Activated B cell treated with CpG ODN at 0.5 μM for 24 hours (primary cell): Measurements from ENCODE around the gene GALNT9. TPM values are rescaled to one million over a fixed set of nuclear protein-coding genes. Genes with fewer than 3 reads are reported as not detected.

ENCODE experiments used
- ATAC-seq: fragments of 200-7000 bp; cut with Tn5 transposase; one replicate; pipeline ENCODE4 v1.10.0; 2021; ENCODE audit warnings: low read depth, mild to moderate bottlenecking, moderate library complexity
- CTCF ChIA-PET: fragments of 350-600 bp; sonication (Branson Sonifier 250); formaldehyde crosslinking; loops from one replicate; lab custom pipeline; 2021; ENCODE audit warnings: antibody characterized with exemption; lab: Charles Lee
- POLR2A ChIA-PET: fragments of 350-600 bp; sonication (Branson Sonifier 250); formaldehyde crosslinking; loops from one replicate; lab custom pipeline; 2021; ENCODE audit warnings: antibody characterized with exemption; lab: Charles Lee
- DNase-seq: peaks from one replicate; pipeline ENCODE4 v3.0.0; 2022
- H3K27ac Mint-ChIP-seq: one replicate; pipeline ENCODE4 v1.8.0; 2020; ENCODE audit warnings: mixed read lengths
- H3K27me3 Mint-ChIP-seq: one replicate; pipeline ENCODE4 v1.8.0; 2021; ENCODE audit warnings: mixed read lengths
- H3K36me3 Mint-ChIP-seq: one replicate; pipeline ENCODE4 v1.8.0; 2021; ENCODE audit warnings: low read depth, mixed read lengths
- H3K4me1 Mint-ChIP-seq: one replicate; pipeline ENCODE4 v1.8.0; 2021; ENCODE audit warnings: mixed read lengths
- H3K4me3 Mint-ChIP-seq: one replicate; pipeline ENCODE4 v1.8.0; 2020; ENCODE audit warnings: mild to moderate bottlenecking, mixed read lengths
- H3K9me3 Mint-ChIP-seq: one replicate; pipeline ENCODE4 v1.8.0; 2020; ENCODE audit warnings: mixed read lengths
- intact Hi-C: fragments of 100-400 bp; cut with micrococcal nuclease; formaldehyde crosslinking; loops from one replicate; pipeline ENCODE4 v1.15.1; 2024
- total RNA-seq: library from RNA; stranded (reverse); gene quantifications from 2 replicates; pipeline ENCODE4 v1.2.3, GENCODE V29; 2022
- TF ChIP-seq, protein P1 (sequence below): fragments of 200-600 bp; IDR thresholded peaks from one replicate; pipeline ENCODE4 v1.8.0; 2022; ENCODE audit warnings: antibody characterized with exemption, mild to moderate bottlenecking

GALNT9 gene
- total RNA-seq, 1 donor from 2014 or later: not detected

DNA sequence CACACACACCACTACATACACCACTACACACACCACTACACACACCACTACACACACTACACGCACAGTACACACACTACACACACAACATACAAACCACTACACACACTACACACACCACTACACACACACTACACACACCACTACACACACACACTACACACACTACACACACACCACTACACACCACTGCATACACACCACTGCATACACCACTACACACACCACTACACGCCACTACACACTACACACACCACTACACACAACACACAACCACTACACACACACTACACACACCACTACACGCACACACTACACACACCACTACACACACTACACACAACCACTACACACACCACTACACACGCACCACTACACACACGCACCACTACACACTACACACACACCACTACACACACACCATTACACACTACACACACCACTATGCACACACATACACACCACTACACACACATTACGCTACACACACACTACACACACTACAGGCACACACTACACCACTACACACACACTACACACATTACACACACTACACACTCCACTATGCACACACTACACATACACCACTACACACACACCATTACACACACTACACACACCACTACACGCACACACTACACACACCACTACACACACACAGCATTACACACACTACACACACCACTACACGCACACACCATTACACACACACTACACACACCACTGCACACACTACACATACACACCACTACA lies 172.6 kb downstream of the GALNT9 start:
- TF ChIP-seq, protein P1, sequence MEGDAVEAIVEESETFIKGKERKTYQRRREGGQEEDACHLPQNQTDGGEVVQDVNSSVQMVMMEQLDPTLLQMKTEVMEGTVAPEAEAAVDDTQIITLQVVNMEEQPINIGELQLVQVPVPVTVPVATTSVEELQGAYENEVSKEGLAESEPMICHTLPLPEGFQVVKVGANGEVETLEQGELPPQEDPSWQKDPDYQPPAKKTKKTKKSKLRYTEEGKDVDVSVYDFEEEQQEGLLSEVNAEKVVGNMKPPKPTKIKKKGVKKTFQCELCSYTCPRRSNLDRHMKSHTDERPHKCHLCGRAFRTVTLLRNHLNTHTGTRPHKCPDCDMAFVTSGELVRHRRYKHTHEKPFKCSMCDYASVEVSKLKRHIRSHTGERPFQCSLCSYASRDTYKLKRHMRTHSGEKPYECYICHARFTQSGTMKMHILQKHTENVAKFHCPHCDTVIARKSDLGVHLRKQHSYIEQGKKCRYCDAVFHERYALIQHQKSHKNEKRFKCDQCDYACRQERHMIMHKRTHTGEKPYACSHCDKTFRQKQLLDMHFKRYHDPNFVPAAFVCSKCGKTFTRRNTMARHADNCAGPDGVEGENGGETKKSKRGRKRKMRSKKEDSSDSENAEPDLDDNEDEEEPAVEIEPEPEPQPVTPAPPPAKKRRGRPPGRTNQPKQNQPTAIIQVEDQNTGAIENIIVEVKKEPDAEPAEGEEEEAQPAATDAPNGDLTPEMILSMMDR: no peak
- H3K36me3 Mint-ChIP-seq: peaks cover 2% of the 10 kb centered on the region
- no peaks in the 10 kb centered on the region for H3K9me3 Mint-ChIP-seq
- CTCF ChIA-PET: no interaction called here
- H3K4me3 Mint-ChIP-seq: no peak overlapping the region
- DNase-seq (no peak), ATAC-seq (no peak)
- no peaks in the 10 kb centered on the region for H3K27me3 Mint-ChIP-seq
- POLR2A ChIA-PET: no interaction called here
- H3K4me1 Mint-ChIP-seq: peaks cover 2% of the 10 kb centered on the region
- H3K27ac Mint-ChIP-seq: no peak overlapping the region
- intact Hi-C loops: no loop called here

DNA sequence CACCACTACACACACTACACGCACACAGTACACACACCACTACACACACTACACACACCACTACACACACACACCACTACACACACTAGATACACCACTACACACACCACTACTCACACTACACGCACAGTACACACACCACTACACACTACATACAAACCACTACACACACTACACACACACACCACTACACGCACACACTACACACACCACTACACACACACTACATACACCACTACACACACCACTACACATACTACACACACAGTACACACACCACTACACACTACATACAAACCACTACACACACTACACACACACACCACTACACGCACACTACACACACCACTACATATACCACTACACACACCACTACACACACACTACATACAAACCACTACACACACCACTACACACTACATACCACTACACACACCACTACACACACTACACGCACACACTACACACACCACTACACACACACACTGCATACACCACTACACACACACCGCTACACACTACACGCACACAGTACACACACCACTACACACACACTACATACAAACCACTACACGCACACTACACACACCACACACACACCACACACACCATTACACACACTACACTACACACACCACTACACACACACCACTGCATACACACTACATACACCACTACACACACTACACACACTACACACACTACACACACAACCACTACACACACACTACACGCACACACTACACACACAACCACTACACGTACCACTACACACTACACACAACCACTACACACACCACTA lies 173.4 kb downstream of the GALNT9 start:
- Mint-ChIP-seq H3K9me3 (no peaks in the 10 kb centered on the region), H3K27ac (no peak overlapping the region), H3K27me3 (no peaks in the 10 kb centered on the region), H3K4me3 (no peak overlapping the region), H3K36me3 (peaks cover 6% of the 10 kb centered on the region), H3K4me1 (peaks cover 2% of the 10 kb centered on the region)
- no peak for DNase-seq
- intact Hi-C loops: no loop called here
- ChIA-PET CTCF (interaction anchor here (1.5 kb wide), 1 partner anchor 368 kb away, joined by 3 read pairs; no protein-coding TSS in a partner anchor), POLR2A (no interaction called here)
- ATAC-seq: no peak
- TF ChIP-seq, protein P1: no peak

DNA sequence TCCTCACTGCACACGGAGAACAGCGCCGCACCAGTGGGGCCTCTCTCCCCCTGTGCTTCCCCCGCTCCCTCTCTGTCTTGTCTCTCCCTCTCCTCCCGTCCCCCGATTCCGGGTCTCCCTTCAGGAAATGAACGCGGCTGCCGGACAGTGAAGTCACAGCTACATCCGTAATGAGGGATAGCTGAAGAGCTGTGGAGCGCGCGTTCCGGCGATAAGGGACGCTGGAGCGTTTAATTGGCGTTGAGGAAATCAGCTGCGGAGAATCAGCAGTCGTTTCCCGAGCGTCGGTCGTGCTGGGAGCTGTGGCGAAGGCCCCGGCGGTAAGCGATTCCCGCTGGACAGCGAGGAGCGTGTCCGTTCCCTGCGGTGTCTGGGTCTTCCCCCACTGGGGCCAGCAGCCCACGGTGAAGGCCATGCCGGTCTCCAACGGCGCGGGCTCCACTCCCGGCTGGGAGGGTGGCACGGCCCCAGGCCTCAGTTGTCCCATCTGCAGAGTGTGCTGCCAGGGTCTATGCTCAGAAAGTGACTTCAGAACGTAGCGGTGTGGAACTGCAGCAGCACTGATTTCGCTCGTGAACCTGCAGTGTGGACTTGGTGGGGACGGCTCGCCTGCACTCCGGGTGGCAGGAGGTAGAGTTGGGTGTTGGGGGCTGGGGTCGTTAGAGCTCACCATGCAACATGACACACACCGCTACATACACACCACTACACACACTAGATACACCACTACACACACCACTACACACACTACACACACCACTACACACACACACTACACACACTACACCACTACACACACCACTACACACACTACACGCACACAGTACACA lies 174.2 kb downstream of the GALNT9 start:
- no peak for DNase-seq
- H3K4me1 Mint-ChIP-seq: peaks cover 2% of the 10 kb centered on the region
- intact Hi-C loops: loop anchor here (1.0 kb wide), 3 partner anchors 259 to 460 kb away; no protein-coding TSS in a partner anchor
- POLR2A ChIA-PET: no interaction called here
- TF ChIP-seq, protein P1: no peak
- no peak overlapping the region for H3K4me3 Mint-ChIP-seq
- CTCF ChIA-PET: interaction anchor here (1.5 to 2.7 kb wide), 2 partner anchors 369 to 460 kb away, joined by 3 to 35 read pairs; no protein-coding TSS in a partner anchor
- no peak for ATAC-seq
- H3K27me3 Mint-ChIP-seq: no peaks in the 10 kb centered on the region
- H3K36me3 Mint-ChIP-seq: peaks cover 6% of the 10 kb centered on the region
- H3K27ac Mint-ChIP-seq: no peak overlapping the region
- H3K9me3 Mint-ChIP-seq: no peaks in the 10 kb centered on the region

DNA sequence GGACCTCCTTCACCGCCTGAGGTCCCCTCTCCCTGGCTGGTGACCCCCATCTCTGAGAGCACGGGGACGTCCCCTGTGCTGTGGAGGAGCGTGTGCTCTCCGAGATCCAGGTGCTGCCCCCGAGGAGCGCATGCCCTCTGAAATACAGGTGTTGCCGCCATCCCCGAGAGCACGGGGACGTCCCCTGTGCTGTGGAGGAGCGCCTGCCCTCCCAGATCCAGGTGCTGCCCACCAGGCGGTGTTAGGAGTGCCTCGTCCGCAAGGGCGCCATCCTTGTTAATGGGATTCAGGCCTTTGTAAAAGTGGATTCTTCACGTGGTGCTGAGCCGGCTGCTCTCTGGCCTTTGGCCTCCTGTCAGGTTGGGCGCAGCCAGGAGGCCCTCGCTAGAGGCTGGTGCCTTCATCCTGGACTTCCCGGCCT lies 175.0 kb downstream of the GALNT9 start:
- H3K4me1 Mint-ChIP-seq: peaks cover 2% of the 10 kb centered on the region
- peaks cover 6% of the 10 kb centered on the region for H3K36me3 Mint-ChIP-seq
- H3K27ac Mint-ChIP-seq: no peak overlapping the region
- H3K27me3 Mint-ChIP-seq: no peaks in the 10 kb centered on the region
- ChIA-PET POLR2A (interaction anchor here (0.9 kb wide), 1 partner anchor 405 kb away, joined by 4 read pairs; no protein-coding TSS in a partner anchor), CTCF (interaction anchor here (0.9 to 2.7 kb wide), 14 partner anchors 8 to 484 kb away, joined by 3 to 35 read pairs (median 6); partner anchors contain the start of gene NOC4L)
- H3K4me3 Mint-ChIP-seq: no peak overlapping the region
- intact Hi-C loops: loop anchor here (1.0 kb wide), 3 partner anchors 260 to 461 kb away; no protein-coding TSS in a partner anchor
- H3K9me3 Mint-ChIP-seq: no peaks in the 10 kb centered on the region
- TF ChIP-seq, protein P1: no peak
- no peak for DNase-seq
- no peak for ATAC-seq
